NCI-H1048 (cell line): ENCODE data around the gene FAM13A.
"Not testable (repeated sequence)": the region's sequence is repeated elsewhere in the genome, so short reads cannot be mapped to it uniquely, and the experiment has no call there.

ENCODE experiments used
- DNase-seq: peaks from one replicate; lab custom pipeline; 2025; lab: John Stamatoyannopoulos, UW

Gene FAM13A

DNA sequence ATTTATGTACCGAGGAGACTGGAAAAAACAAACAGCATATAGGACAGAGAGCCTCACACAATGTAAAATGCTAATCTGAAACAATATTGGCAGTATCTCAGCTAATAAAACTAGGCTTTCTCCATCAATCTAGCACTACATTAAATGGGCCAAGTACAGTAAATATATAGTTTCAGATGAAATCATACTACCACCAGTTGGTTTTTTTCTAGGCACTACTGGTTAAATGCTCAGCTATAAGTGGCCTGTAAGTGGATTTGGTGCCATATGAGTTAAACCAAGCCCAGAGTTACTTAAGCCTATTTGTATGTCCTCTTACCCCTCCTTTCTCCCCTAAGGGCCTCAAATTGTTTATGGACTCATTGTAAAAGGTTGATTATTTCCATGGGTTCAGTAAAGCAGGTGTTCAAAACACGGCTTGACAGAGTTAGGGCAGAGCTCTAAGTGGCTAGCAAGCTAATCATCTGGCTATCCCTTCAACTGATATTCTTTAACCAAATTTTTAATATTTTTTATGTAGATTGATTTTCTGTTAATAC lies 57.5 kb downstream of the FAM13A start:
- no peak for DNase-seq

DNA sequence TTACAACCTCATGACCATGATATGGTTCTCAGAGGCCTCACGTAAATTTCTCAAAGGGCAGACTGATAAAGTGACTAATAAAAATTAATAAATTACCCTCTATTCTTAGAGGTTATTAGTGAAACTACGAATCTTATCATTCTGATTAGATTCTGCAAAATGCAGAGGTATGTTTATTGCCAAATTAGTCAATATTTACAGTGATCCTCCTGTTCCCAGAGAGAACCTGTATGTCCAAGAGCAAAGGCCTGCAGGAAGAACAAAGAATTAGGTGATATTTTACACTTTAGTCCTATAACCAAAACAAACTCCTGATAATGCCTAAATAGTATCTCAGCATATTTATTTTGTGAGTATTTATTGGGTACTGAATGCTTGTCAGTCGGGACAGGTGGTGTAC lies 58.1 kb downstream of the FAM13A start:
- no peak for DNase-seq

DNA sequence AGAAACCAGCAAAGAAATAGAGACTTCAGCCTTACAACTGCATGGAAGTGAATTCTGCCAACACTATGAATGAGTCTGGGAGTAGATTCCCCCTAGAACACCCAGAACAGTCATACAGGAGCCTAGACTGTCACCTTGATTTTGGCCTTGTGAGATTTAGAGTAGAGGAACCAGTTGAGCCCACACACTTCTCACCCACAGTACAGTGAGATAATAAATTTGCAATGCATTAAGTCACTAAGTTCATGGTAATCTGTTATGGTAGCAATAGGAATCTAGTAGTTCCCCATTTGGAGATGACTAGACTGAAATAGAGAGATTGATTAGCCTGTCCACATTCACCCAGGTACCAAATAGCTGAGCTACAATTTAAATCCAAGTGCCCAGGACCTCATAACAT lies 59.0 kb downstream of the FAM13A start:
- no peak for DNase-seq

DNA sequence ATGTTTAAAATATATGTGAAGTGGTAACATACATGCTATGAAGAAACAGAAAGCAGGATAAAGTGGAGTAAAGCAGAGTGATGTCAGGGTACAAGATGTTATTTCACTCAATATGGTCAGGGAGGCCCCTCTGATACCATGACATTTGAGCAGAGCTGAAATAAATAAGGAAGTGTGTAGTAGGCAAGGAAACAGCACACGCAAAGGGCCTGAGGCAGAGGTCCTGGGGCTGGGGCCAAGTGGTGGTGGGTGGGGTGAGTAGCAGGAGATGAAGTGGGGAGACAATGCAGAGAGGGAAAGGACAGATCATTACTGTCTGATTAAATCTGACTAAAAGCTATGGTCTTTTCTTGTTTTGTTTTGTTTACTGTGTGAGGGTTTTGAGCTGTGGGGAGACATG lies 61.1 kb downstream of the FAM13A start:
- DNase-seq = no peak

DNA sequence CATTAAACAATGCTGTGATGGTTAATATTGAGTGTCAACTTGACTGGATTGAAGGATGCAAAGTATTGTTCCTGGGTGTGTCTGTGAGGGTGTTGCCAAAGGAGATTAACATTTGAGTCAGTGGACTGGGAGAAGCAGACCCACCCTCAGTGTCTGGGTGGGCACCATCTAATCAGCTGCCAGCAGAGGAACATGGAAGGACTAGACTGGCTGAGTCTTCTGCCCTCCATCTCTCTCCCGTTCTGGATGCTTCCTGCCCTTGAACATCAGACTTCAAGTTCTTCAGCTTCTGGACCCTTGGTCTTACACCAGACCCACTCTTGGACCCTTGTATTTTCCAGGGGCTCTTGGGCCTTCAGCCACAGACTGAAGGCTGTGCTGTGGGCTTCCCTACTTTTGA lies 61.7 kb downstream of the FAM13A start:
- not testable (repeated sequence) for DNase-seq

DNA sequence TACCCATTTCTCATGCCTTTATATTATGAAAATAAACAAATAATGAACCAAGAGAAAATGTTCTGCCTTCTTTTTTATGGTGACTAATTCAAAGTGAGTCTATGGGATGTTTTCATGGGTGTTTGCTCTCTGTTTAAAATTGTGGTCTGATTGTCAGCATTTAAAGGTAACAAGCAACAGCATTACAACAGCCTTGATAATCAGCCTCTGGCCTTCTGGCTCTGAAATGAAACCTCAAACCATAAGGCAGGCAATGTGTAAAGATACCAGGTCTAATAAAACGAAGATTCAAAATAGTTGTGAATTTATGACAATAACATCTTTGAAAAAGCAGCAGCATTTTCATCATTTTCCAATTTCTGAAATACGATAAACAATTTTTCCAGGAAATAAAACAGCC lies 63.7 kb downstream of the FAM13A start:
- no peak for DNase-seq

DNA sequence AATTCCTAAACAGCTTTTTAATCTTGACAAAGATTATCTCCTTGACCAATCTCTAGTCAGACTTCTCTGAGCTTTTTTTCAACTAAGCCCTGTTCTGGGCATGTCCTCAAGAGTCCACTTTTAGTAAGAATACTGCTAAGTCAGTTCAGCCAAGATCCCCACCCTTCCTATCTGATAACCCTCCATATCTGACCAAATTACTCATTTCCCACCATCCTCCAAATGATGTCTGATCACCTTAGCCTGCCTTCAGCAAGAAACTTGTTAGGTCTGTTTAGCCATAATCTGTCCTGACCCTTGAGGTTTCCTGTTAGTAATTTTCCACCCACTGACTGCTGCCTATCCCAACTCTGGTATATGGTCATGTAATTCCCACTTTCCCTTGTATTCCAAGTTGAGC lies 65.2 kb downstream of the FAM13A start:
- DNase-seq = no peak

DNA sequence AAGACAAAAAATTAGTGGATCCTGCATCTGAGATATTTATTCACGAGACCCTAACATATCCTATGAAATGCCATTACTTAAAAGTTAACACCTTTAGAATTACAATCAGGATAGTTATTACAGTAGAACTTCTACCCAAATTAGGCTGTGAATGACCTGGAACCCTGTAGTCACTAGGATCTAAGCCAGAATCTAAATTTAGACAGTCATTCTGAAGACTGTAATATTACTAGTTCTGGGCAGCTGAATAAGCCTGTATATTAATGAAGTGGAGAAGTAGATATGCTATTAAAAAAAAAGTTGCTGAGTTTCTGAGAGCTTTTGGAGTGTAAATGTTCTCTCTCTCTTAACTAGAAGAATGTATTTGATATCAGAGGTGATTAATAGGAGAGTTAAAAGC lies 67.0 kb downstream of the FAM13A start:
- no peak for DNase-seq

DNA sequence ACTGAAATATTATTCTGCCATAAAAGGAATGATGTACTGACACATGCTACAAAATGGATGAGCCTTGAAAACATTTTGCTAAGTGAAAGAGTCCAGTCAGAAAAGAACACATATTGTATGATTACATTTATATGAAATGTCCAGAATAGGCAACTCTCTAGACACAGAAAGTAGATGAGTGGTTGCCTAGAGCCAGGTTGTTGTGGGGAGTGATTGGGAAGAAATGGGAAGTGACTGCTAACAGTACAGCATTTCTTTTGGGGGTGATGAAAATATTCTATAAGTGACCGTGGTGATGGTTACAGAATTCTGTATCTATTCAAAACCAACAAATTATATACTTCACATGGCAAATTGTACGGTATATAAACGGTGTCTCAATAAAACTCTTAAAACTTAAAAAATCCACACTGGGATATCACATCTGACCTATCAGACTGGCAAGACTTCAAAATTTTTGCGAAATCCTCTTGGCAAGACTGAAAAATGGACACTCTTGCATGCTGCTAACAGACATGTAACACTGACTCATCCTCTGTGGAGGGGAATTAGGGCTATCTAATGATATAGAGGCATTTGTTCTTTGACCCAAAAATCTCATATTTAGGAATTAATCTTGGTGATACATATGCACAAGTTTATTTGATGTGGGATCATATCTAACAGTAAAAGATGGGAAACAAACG lies 71.8 kb downstream of the FAM13A start:
- no peak for DNase-seq

DNA sequence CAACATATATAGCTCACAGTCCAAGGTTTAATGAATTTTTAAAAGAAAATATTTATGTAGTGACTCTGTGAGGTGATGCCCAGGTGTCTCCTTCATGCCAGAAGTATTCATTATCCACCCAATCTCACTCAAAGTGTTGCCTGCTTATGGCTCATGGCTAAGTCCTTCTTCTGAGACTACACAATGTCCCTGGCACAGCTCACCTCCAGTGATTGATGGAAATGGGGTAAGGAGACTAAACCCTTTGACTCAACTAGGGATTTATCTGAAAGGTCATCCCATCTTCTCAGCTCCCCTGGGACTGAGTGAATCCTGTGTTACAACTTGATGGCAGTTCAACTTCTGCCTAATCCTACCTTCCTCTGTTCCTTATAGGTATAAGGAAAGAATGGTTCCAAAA lies 74.2 kb downstream of the FAM13A start:
- DNase-seq = no peak

DNA sequence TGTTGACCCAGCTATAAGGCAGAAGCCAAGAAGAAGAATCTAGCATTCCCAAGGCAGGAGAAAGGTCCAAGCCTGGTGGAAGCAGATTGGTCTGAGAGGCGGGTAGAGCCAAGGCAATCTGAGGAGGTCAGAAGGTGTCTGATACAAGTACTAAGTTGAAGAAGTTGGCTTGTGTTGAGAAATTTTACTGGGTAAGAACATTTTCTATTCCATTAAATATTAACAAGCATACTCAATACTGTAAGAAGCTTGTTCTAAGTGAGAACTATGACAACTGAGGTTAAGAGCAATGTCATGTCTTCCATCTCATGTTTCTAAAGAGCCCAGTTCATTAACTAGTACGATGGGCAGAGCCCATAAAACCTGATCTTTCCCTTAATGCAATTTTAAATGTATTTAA lies 75.0 kb downstream of the FAM13A start:
- no peak for DNase-seq

DNA sequence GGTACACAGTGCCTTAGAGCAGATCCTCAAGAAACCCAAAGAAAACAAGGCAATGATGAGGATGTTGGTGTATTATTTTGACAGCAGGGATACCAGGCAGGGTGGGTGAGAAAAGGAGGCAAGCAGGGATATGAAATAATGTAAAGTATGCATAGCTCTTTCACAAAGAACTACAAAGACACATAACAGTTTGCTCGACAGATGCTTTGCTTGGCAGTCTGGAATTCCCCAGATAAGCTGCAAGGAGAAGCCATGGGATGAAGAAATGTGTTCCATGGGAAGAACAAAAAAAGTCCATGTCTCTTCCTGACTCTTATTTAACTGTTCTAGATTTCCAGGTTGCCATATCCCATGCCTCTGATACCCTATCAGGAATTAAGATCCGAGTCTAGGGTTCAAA lies 75.4 kb downstream of the FAM13A start:
- no peak for DNase-seq

DNA sequence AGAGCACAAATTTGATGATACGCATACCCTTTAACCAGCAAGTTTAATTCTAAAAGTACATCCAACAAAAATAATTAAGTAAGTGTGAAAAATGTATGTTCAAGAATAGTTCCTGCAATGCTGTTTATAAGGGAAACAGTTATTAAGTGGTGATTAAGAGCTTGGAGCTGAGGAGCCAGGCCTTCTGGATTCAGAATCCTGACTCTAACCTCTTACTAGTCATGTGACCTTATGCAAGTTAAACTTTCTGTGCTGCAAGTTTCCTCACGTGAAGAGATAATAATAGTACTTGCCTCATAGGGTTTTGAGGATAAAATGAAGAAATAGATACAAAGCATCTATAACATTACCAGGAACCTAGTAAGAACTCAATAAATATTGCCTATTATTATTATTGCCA lies 77.7 kb downstream of the FAM13A start:
- no peak for DNase-seq

DNA sequence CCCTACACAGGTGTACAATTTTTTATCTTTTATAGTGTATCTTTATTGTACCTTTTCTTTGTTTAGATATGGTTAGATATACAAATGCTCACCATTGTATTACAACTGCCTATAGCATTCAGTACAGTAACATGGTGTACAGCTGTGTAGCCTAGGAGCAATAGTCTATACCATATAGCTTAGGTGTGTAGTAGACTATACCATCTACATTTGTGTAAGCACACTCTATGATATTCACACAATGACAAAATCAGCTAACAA lies 80.3 kb downstream of the FAM13A start:
- DNase-seq = no peak

DNA sequence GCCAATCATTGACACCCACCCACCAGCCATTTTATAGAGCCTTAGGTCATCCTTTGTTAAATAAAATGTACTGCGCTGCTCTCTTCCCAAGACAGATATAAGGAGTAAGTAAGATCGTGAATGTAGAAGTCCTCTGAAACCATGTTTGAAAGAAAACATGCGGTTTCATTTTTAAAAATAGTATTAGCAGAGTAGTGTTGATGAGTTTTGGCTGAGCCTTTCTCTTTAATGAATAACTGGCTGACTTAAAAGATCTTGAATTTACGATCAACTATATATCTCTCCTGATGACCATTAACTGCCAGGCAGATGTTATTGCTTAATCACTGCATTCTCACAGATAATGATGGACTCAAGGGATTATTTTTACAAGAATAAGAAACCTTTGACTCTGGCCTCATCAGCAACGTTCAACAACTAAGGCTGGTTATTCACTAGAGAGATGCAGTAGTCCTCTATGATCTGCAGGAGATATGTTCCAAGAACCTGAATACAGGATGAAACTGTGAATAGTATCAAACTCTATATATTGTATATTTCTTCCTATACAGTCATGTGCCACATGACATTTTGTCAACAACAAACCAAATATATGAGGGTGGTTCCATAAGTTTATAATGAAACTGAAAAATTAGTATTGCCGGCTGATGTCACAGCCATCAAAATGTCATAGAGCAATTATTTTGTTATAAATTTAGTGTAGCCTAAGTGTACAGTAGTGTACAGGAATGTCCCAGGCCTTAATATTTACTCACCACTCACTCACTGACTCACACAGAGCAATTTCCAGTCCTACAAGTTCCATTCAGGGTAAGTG lies 80.8 kb downstream of the FAM13A start:
- DNase-seq = no peak

DNA sequence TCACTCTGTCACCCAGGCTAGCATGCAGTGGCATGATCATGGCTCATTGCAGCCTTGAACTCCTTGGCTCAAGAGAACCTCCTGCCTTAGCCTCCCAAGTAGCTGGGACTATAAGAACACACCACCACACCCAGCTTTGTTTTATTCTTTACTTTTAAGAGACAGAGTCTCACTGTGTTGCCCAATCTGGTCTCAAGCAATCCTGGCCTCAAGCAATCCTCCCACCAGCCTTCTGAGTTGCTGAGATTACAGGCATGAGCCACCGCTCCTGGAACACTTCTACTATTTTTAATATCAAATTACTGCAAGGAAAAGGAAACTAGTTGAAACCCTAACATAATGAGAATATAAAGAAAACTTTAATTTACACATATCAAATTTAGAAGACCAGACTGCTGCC lies 85.4 kb downstream of the FAM13A start:
- no peak for DNase-seq

DNA sequence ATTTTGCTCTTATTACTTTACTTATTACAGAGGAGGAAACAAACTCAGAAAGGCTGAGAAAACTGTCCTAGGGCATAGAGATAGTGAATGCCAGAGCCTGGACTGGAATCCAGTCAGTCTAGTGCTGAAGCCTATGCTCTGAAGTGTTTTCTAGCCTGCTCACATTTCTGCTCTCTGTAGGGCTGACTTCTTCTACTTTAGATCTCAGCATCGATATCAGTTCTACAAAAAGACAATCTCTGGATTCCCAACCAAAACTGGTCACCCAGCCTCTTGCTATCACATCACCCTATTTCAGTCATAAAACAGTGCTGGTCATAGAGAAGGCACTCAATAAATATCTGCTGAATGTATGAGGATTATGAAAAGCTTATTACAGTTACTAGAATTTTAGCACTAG lies 87.2 kb downstream of the FAM13A start:
- DNase-seq = no peak

DNA sequence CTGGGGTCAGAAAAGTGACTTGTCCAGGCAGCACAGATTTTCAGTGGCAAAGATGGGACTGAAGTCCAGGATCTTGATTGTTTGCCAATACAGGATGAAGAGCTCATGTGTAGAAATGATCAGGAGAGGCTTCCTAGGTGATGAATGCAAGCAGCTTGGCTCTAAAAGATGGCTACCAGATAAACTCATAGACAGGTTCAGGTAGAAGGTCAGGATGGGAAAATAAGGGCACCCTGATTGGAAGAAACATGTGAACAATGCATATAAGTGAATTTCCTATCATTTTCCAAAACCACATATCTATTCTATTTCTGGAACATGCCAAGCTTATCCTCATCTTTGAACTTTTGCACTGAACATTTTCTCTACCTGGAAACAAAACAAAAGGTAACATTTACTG lies 87.7 kb downstream of the FAM13A start:
- no peak for DNase-seq

DNA sequence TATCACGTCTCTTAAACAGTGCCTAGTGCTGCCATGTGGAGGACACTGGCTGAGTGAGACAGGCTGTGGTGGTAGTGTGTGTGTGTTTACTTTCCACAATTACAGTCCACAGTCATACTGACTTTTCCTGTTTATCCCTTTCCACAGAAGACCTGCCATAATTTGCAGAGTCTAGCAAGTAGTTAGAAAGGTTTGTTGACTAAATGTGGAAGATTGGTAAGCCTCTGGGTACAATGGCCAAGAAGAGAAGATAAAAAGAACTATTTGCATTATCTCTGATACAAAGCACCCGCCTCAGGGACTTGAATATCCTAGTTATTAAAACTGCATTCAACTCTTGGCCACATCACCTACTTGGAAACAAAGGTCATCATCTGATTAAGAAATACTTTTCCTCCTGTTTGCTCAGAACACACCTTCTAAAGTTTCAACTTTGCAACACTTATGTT lies 89.1 kb downstream of the FAM13A start:
- DNase-seq = no peak

DNA sequence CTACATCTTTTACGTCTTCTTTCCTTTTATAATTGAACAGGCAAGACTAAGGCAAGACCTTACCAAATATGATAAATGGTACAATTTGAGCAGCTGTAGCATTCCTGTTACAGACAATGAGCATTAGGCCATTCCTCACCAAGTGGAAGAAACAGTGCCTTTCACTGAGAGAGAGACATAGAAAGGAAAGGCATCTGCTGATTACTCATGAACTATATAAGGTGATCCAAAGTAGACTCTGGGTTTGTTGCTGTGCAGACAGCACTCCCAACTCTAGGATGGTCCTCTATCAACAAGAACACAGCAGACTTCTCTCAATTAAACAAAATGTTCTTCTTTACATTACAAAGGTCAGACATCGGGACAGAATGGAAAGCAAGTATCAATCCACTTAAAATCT lies 91.9 kb downstream of the FAM13A start:
- DNase-seq = no peak

DNA sequence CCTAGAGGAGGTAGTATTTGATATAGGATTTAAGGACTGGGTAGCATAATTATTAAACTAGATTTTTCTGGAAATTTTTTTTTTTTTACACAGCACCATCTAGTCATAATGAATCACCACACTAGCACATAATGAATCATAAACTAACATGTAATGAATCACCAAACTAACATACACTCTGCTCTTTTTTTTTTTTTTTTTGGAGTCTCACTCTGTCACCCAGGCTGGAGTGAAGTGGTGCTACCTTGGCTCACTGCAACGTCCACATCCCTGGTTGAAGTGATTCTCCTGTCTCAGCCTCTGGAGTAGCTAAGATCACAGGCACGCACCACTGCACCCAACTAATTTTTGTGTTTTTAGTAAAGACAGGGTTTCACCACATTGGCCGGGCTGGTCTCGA lies 92.5 kb downstream of the FAM13A start:
- no peak for DNase-seq

DNA sequence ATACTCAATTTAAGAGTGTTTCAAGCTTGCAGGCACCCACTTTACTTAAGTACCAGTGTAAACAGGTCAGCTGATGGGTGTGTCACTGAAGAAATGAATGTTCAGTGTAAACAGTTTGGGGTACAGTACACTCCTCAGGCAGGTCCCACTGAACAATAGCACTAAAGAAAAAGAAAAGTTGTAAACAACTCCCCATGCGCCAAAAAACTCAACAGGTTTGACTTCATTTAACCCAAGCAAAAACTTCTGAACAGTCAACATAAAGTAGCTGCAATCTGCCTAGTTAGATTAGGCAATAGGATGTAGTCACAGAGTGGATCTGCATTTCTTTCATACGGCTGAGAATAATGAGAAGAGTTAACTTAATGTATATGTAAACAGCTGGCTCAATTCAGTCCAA lies 93.2 kb downstream of the FAM13A start:
- DNase-seq = no peak

DNA sequence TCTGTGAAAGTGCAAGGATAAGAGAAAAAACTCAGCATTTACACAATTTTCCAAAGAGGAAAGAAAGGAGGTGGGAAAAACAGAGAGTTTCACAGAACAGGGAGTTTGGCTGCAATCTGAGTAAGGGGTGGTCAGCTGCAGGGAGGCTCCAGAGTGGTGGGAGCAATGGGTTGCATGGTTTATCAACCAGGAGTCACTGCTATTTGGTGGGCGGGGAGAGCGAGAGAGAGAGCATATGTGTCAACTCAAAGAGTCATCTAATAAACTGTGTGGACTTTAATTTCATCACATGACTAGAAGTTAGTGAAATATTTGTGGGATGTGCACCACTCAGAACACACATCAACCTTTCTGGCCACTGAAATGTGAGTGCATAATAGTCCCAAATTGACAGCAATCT lies 94.6 kb downstream of the FAM13A start:
- DNase-seq = no peak

DNA sequence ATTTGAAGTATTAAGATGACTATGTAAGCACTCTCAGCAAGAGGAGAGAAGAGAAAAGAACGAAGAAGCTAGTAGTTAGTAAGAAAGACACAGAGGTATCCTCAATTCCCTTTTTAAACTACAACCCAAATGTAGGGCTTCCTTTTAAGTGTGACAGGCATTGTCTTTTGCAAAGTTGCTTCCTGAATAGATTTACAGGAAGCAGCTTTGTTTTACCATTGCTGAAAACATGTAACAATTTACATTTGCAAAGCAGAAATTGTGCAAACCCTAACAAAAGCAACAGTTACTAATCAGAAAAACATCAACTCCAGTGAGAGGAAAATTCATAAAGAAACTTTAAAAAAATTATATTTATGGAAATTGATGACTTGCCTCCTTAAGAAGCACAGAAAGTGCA lies 96.4 kb downstream of the FAM13A start:
- DNase-seq = no peak
